Activated CD4-positive, alpha-beta T cell treated with anti-CD3 and anti-CD28 coated beads, Interleukin-2, amount 10 ng/mL, durations not matched to agents 7 days and 5 days (primary cell): ENCODE measurements around the gene MBD3L2B. TPM values are rescaled to one million over a fixed set of nuclear protein-coding genes. Genes with fewer than 3 reads are reported as not detected.
"Not testable (repeated sequence)": the region's sequence is repeated elsewhere in the genome, so short reads cannot be mapped to it uniquely, and the experiment has no call there.

Experiments used
- CTCF ChIA-PET: fragments of 350-600 bp; sonication (Branson Sonifier 250); formaldehyde crosslinking; loops from one replicate; lab custom pipeline; 2021; ENCODE audit warnings: antibody characterized with exemption; lab: Charles Lee
- POLR2A ChIA-PET: fragments of 350-600 bp; sonication (Branson Sonifier 250); formaldehyde crosslinking; loops from one replicate; lab custom pipeline; 2021; ENCODE audit warnings: antibody characterized with exemption; lab: Charles Lee
- DNase-seq: peaks from one replicate; pipeline ENCODE4 v3.0.0-alpha.2; 2020
- H3K27ac Mint-ChIP-seq: one replicate; pipeline ENCODE4 v1.8.0; 2021; ENCODE audit warnings: mild to moderate bottlenecking, moderate library complexity, mixed read lengths
- H3K27me3 Mint-ChIP-seq: one replicate; pipeline ENCODE4 v1.8.0; 2021; ENCODE audit warnings: mixed read lengths
- H3K36me3 Mint-ChIP-seq: one replicate; pipeline ENCODE4 v1.8.0; 2021; ENCODE audit warnings: low read depth, mixed read lengths
- H3K4me1 Mint-ChIP-seq: one replicate; pipeline ENCODE4 v1.8.0; 2021; ENCODE audit warnings: mixed read lengths
- H3K4me3 Mint-ChIP-seq: one replicate; pipeline ENCODE4 v1.8.0; 2021; ENCODE audit warnings: mild to moderate bottlenecking, moderate library complexity, mixed read lengths
- H3K9me3 Mint-ChIP-seq: one replicate; pipeline ENCODE4 v1.8.0; 2021; ENCODE audit warnings: mixed read lengths
- total RNA-seq, 2 experiments: library from RNA; stranded (reverse); gene quantifications; one replicate each; pipeline ENCODE4 v1.2.3, GENCODE V29; 2021

MBD3L2B gene
- total RNA-seq = not detected

- H3K4me1 Mint-ChIP-seq, H3K9me3 Mint-ChIP-seq, CTCF ChIA-PET, H3K27ac Mint-ChIP-seq, H3K36me3 Mint-ChIP-seq, DNase-seq, POLR2A ChIA-PET, H3K4me3 Mint-ChIP-seq, H3K27me3 Mint-ChIP-seq: not testable (repeated sequence)
Measured at GRCh38 chr19:7021331-7021730, at the start of gene MBD3L2B. Gene MBD3L2B, minus strand, starts transcription at chr19:7021431. Its CDS starts 34 bp downstream, at chr19:7021397.

- DNase-seq = no peak
- H3K27me3 Mint-ChIP-seq = no peaks in the 10 kb centered on the region
- H3K36me3 Mint-ChIP-seq = peaks cover 42% of the 10 kb centered on the region
- H3K9me3 Mint-ChIP-seq = peaks cover 13% of the 10 kb centered on the region
- peak overlapping the region; percentile 92 for H3K4me3 Mint-ChIP-seq
- peaks cover 26% of the 10 kb centered on the region for H3K4me1 Mint-ChIP-seq
- ChIA-PET CTCF (interaction anchor here (0.5 to 1.9 kb wide), 6 partner anchors 14 to 799 kb away, joined by 3 to 5 read pairs (median 4); no protein-coding TSS in a partner anchor), POLR2A (interaction anchor here (1.5 kb wide), 1 partner anchor 30 kb away, joined by 9 read pairs; no protein-coding TSS in a partner anchor)
- H3K27ac Mint-ChIP-seq = peak overlapping the region; percentile 96
Measured at GRCh38 chr19:7069904-7070226, 48.6 kb upstream of the MBD3L2B start.

GRCh38 chr19:7069042-7069903, 48.0 kb upstream of the MBD3L2B start, which contains the start of gene ZNF557:
Gene ZNF557, plus strand, starts transcription at chr19:7069703. Its CDS starts 5,372 bp downstream, at chr19:7075075.
- ChIA-PET CTCF (interaction anchor here (0.5 to 1.9 kb wide), 8 partner anchors 15 to 1107 kb away, joined by 3 to 5 read pairs (median 3); no protein-coding TSS in a partner anchor), POLR2A (interaction anchor here (0.6 to 1.5 kb wide), 2 partner anchors 30 to 129 kb away, joined by 5 to 9 read pairs; no protein-coding TSS in a partner anchor)
- H3K9me3 Mint-ChIP-seq = peaks cover 11% of the 10 kb centered on the region
- peaks cover 37% of the 10 kb centered on the region for H3K36me3 Mint-ChIP-seq
- H3K27ac Mint-ChIP-seq = peak within 1 kb of the TSS; percentile 96
- DNase-seq = peak; percentile 99
- peaks cover 24% of the 10 kb centered on the region for H3K4me1 Mint-ChIP-seq
- no peaks in the 10 kb centered on the region for H3K27me3 Mint-ChIP-seq
- peak within 1 kb of the TSS; percentile 92 for H3K4me3 Mint-ChIP-seq

GRCh38 chr19:7068599-7068998, 47.4 kb upstream of the MBD3L2B start:
- Mint-ChIP-seq H3K36me3 (peaks cover 30% of the 10 kb centered on the region), H3K9me3 (peaks cover 9% of the 10 kb centered on the region), H3K4me1 (peaks cover 23% of the 10 kb centered on the region), H3K4me3 (peak overlapping the region; percentile 92), H3K27ac (peak overlapping the region; percentile 96), H3K27me3 (no peaks in the 10 kb centered on the region)
- ChIA-PET CTCF (interaction anchor here (0.6 to 1.3 kb wide), 4 partner anchors 16 to 1107 kb away, joined by 3 read pairs; no protein-coding TSS in a partner anchor), POLR2A (interaction anchor here (1.5 kb wide), 1 partner anchor 31 kb away, joined by 9 read pairs; no protein-coding TSS in a partner anchor)
- no peak for DNase-seq

- CTCF ChIA-PET = no interaction called here
- Mint-ChIP-seq H3K36me3 (peaks cover 24% of the 10 kb centered on the region), H3K27ac (no peak overlapping the region), H3K27me3 (no peaks in the 10 kb centered on the region), H3K4me3 (no peak overlapping the region), H3K4me1 (peaks cover 22% of the 10 kb centered on the region), H3K9me3 (peaks cover 7% of the 10 kb centered on the region)
- DNase-seq = no peak
- POLR2A ChIA-PET = no interaction called here
Measured at GRCh38 chr19:7067716-7068115, 46.5 kb upstream of the MBD3L2B start.

GRCh38 chr19:7067122-7067521, 45.9 kb upstream of the MBD3L2B start:
- H3K27me3 Mint-ChIP-seq, CTCF ChIA-PET, POLR2A ChIA-PET, H3K27ac Mint-ChIP-seq, H3K9me3 Mint-ChIP-seq, H3K4me3 Mint-ChIP-seq: not testable (repeated sequence)
- DNase-seq = peak; percentile 14
- Mint-ChIP-seq H3K4me1 (peaks cover 17% of the 10 kb centered on the region), H3K36me3 (peaks cover 18% of the 10 kb centered on the region)

GRCh38 chr19:7063764-7064418, 42.7 kb upstream of the MBD3L2B start:
- CTCF ChIA-PET = interaction anchor here (1.1 kb wide), 1 partner anchor 202 kb away, joined by 3 read pairs; no protein-coding TSS in a partner anchor
- POLR2A ChIA-PET = interaction anchor here (0.5 kb wide), 1 partner anchor 333 kb away, joined by 5 read pairs; no protein-coding TSS in a partner anchor
- Mint-ChIP-seq H3K4me3 (no peak overlapping the region), H3K4me1 (peaks cover 4% of the 10 kb centered on the region), H3K27me3 (no peaks in the 10 kb centered on the region), H3K36me3 (peaks cover under 1% of the 10 kb centered on the region), H3K27ac (no peak overlapping the region), H3K9me3 (no peaks in the 10 kb centered on the region)
- peak; percentile 18 for DNase-seq

- Mint-ChIP-seq H3K36me3 (no peaks in the 10 kb centered on the region), H3K4me3 (no peak overlapping the region), H3K27ac (no peak overlapping the region), H3K4me1 (peaks cover 2% of the 10 kb centered on the region), H3K9me3 (no peaks in the 10 kb centered on the region), H3K27me3 (no peaks in the 10 kb centered on the region)
- CTCF ChIA-PET = interaction anchor here (1.1 kb wide), 1 partner anchor 201 kb away, joined by 3 read pairs; no protein-coding TSS in a partner anchor
- DNase-seq = peak; percentile 12
- POLR2A ChIA-PET = interaction anchor here (0.5 kb wide), 1 partner anchor 334 kb away, joined by 5 read pairs; no protein-coding TSS in a partner anchor
Measured at GRCh38 chr19:7063339-7063738, 42.1 kb upstream of the MBD3L2B start.

GRCh38 chr19:7059977-7060376, 38.7 kb upstream of the MBD3L2B start:
- CTCF ChIA-PET, H3K4me1 Mint-ChIP-seq, H3K4me3 Mint-ChIP-seq, H3K27me3 Mint-ChIP-seq, POLR2A ChIA-PET, H3K9me3 Mint-ChIP-seq, H3K27ac Mint-ChIP-seq, H3K36me3 Mint-ChIP-seq, DNase-seq: not testable (repeated sequence)

- POLR2A ChIA-PET, H3K9me3 Mint-ChIP-seq, CTCF ChIA-PET, H3K27ac Mint-ChIP-seq, H3K4me3 Mint-ChIP-seq, DNase-seq, H3K27me3 Mint-ChIP-seq, H3K36me3 Mint-ChIP-seq, H3K4me1 Mint-ChIP-seq: not testable (repeated sequence)
Measured at GRCh38 chr19:7058576-7058975, 37.3 kb upstream of the MBD3L2B start, which contains the start of gene MBD3L3. Gene MBD3L3, minus strand, starts transcription at chr19:7058676. Its CDS starts 71 bp downstream, at chr19:7058605.

GRCh38 chr19:7056371-7056770, 35.1 kb upstream of the MBD3L2B start:
- H3K27me3 Mint-ChIP-seq, DNase-seq, POLR2A ChIA-PET: not testable (repeated sequence)

GRCh38 chr19:7055679-7056078, 34.4 kb upstream of the MBD3L2B start:
- H3K4me3 Mint-ChIP-seq, H3K27me3 Mint-ChIP-seq, H3K4me1 Mint-ChIP-seq, POLR2A ChIA-PET, H3K9me3 Mint-ChIP-seq, DNase-seq, CTCF ChIA-PET, H3K36me3 Mint-ChIP-seq, H3K27ac Mint-ChIP-seq: not testable (repeated sequence)

More at GRCh38 chr19:7056371-7056770, 35.1 kb upstream of the MBD3L2B start:
- CTCF ChIA-PET, H3K36me3 Mint-ChIP-seq, H3K27ac Mint-ChIP-seq, H3K4me3 Mint-ChIP-seq, H3K9me3 Mint-ChIP-seq, H3K4me1 Mint-ChIP-seq: not testable (repeated sequence)
